G401 (cell line): ENCODE results near the gene DGKG. TPM values are rescaled to one million over a fixed set of nuclear protein-coding genes. Genes with fewer than 3 reads are reported as not detected.

Source experiments
- DNase-seq: peaks from one replicate; pipeline ENCODE4 v3.0.0-alpha.2; 2015; ENCODE audit warnings: low spot score
- in situ Hi-C: cut with HindIII; loops from 2 replicates; pipeline ENCODE4 v1.10.0; 2016; ENCODE audit warnings: low sequenced_read_pairs, mixed read lengths
- total RNA-seq: library from RNA; depleted of rRNA; stranded (reverse); fragments of >200 nt; shearing (Covaris generic); gene quantifications from 2 replicates; pipeline ENCODE4 v1.2.3, GENCODE V29; 2014

Gene DGKG
- total RNA-seq, 1 experiment from 2014 or later = not detected

- DNase-seq = no peak
- in situ Hi-C loops = no loop called here
Observed at GRCh38 chr3:186284349-186284652, 77.7 kb downstream of the DGKG start.

- in situ Hi-C loops = no loop called here
- DNase-seq = no peak
Observed at GRCh38 chr3:186283651-186284348, 78.2 kb downstream of the DGKG start.

- in situ Hi-C loops = no loop called here
Observed at GRCh38 chr3:186283096-186283495, 78.9 kb downstream of the DGKG start.

GRCh38 chr3:186281176-186281575 is 80.9 kb downstream of the DGKG start:
- no peak for DNase-seq
- in situ Hi-C loops = no loop called here

More at GRCh38 chr3:186283096-186283495, 78.9 kb downstream of the DGKG start:
- DNase-seq = no peak

GRCh38 chr3:186280737-186281136 is 81.3 kb downstream of the DGKG start:
- in situ Hi-C loops = no loop called here
- DNase-seq = no peak

GRCh38 chr3:186277268-186277909 is 84.6 kb downstream of the DGKG start:
- in situ Hi-C loops = no loop called here

GRCh38 chr3:186275436-186275835 is 86.6 kb downstream of the DGKG start:
- no peak for DNase-seq
- in situ Hi-C loops = no loop called here

More at GRCh38 chr3:186277268-186277909, 84.6 kb downstream of the DGKG start:
- peak; percentile 49 for DNase-seq

GRCh38 chr3:186273586-186273985 is 88.4 kb downstream of the DGKG start:
- in situ Hi-C loops = no loop called here
- DNase-seq = no peak

- in situ Hi-C loops = no loop called here
- peak; percentile 52 for DNase-seq
Observed at GRCh38 chr3:186270701-186271100, 91.3 kb downstream of the DGKG start.

- DNase-seq = no peak
- in situ Hi-C loops = no loop called here
Observed at GRCh38 chr3:186268616-186269448, 93.2 kb downstream of the DGKG start.

- in situ Hi-C loops = no loop called here
- DNase-seq = no peak
Observed at GRCh38 chr3:186267758-186268157, 94.3 kb downstream of the DGKG start.

- no peak for DNase-seq
Observed at GRCh38 chr3:186264608-186265400, 97.2 kb downstream of the DGKG start.

GRCh38 chr3:186261638-186262037 is 100.4 kb downstream of the DGKG start:
- DNase-seq = no peak

More at GRCh38 chr3:186264608-186265400, 97.2 kb downstream of the DGKG start:
- in situ Hi-C loops = no loop called here

GRCh38 chr3:186260726-186261125 is 101.3 kb downstream of the DGKG start:
- no peak for DNase-seq
- in situ Hi-C loops = no loop called here

More at GRCh38 chr3:186261638-186262037, 100.4 kb downstream of the DGKG start:
- in situ Hi-C loops = no loop called here

GRCh38 chr3:186259612-186260383 is 102.2 kb downstream of the DGKG start:
- DNase-seq = peak; percentile 81
- in situ Hi-C loops = no loop called here

GRCh38 chr3:186258968-186259367 is 103.1 kb downstream of the DGKG start:
- DNase-seq = no peak
- in situ Hi-C loops = no loop called here

GRCh38 chr3:186257866-186258265 is 104.2 kb downstream of the DGKG start:
- in situ Hi-C loops = no loop called here
- no peak for DNase-seq

GRCh38 chr3:186255703-186256331 is 106.2 kb downstream of the DGKG start:
- peak; percentile 83 for DNase-seq

More at GRCh38 chr3:186255703-186256331, 106.2 kb downstream of the DGKG start:
- in situ Hi-C loops = no loop called here
